Activated CD8-positive, alpha-beta memory T cell treated with anti-CD3 and anti-CD28 coated beads, Interleukin-2, amount 50 U/mL, for 4 hours (primary cell): Measurements from ENCODE around the gene MNAT1.
"Not testable (repeated sequence)": the region's sequence is repeated elsewhere in the genome, so short reads cannot be mapped to it uniquely, and the experiment has no call there.

ENCODE experiments used
- DNase-seq: peaks from one replicate; pipeline ENCODE4 v3.0.0-alpha.2; 2020

Gene MNAT1

GRCh38 chr14:60738843-60739508 lies 4.4 kb downstream of the MNAT1 start:
- DNase-seq: no peak

GRCh38 chr14:60744566-60744965 lies 10.0 kb downstream of the MNAT1 start:
- DNase-seq: no peak

- peak; percentile 36 for DNase-seq
These were observed 18.9 kb downstream of the MNAT1 start for GRCh38 chr14:60753264-60754119.

DNA sequence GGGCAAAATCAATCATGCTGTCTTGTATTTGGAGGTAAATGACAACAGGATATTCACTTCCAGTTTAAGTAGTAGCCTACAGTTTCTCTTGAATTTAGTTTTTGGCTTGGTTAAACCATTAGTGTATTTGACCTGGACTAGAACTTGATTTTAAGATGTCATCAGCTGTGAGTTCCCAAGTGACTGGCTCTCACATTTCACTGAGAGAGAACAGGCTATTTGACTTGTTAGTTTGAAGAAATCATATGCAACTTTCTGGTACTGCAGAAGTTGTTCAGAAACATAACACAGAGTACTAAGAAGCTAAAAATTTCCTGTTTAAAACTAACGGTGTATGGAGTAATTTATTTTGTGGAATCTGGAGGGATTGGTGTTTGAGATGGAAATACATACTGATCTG lies 22.3 kb downstream of the MNAT1 start:
- DNase-seq: no peak

DNA sequence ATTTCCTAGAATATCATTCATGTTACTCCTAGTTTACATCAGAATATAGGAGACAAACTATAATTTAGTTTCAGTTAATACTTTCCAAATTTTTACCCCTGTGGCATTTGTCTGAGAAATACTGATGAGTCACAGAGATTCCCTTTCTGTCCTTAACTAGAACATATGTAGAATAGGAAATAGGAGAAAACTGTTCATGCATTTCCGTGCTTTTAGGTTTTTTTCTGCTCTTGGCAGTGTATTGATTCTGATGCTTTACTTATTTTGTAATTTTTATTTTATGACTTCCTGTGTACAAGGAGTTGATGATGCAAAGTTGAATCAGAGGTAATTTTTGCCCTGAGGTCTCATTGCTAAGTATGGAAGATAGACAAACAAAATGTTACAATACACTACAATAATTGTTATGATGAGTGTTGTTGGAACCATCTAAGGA lies 23.0 kb downstream of the MNAT1 start:
- no peak for DNase-seq

- no peak for DNase-seq
These were observed 24.3 kb downstream of the MNAT1 start for GRCh38 chr14:60758885-60759284.

DNA sequence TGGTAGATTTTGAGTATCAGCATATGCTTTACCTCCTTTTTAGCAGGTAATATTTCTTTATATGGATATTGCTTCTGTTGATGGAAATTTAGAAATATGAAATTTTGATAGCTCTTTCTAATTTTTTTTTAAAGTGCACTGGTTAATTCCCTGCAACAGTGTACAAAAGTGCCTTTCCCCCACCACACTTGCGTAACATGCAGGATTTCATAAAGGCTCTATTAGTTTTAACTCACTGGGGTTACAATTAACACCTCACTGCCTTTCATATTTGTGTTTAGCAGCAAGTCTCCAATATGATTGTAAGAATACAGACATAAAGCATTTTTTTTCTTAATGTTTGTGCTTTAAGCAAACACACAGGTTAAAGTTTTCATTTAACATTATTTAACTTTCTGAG lies 25.6 kb downstream of the MNAT1 start:
- no peak for DNase-seq

GRCh38 chr14:60760644-60761364 lies 26.2 kb downstream of the MNAT1 start:
- DNase-seq: no peak

GRCh38 chr14:60768602-60769001 lies 34.0 kb downstream of the MNAT1 start:
- DNase-seq: no peak

- DNase-seq: no peak
These were observed 36.6 kb downstream of the MNAT1 start for GRCh38 chr14:60771117-60771516.

GRCh38 chr14:60773558-60773957 lies 39.0 kb downstream of the MNAT1 start:
- DNase-seq: no peak

DNA sequence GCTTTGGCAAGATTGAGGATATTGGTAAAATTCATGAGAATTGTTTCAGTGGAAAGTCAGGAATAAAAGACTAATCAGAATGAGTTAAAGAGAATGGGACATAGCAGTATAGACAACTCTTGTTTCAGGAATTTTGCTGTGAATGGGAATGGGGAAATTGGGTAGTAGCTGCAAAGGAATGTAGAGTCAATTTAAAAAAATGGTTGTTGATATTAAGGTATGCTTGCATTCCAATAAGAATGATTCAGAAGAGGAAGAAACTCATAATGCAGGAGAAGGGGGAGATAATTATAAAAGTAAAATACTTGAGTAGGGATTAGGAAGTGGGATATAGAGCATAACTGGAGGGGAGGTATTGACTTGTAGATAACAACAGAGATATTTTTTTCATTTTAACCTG lies 40.7 kb downstream of the MNAT1 start:
- no peak for DNase-seq

GRCh38 chr14:60777856-60778578 lies 43.5 kb downstream of the MNAT1 start:
- DNase-seq: no peak

DNA sequence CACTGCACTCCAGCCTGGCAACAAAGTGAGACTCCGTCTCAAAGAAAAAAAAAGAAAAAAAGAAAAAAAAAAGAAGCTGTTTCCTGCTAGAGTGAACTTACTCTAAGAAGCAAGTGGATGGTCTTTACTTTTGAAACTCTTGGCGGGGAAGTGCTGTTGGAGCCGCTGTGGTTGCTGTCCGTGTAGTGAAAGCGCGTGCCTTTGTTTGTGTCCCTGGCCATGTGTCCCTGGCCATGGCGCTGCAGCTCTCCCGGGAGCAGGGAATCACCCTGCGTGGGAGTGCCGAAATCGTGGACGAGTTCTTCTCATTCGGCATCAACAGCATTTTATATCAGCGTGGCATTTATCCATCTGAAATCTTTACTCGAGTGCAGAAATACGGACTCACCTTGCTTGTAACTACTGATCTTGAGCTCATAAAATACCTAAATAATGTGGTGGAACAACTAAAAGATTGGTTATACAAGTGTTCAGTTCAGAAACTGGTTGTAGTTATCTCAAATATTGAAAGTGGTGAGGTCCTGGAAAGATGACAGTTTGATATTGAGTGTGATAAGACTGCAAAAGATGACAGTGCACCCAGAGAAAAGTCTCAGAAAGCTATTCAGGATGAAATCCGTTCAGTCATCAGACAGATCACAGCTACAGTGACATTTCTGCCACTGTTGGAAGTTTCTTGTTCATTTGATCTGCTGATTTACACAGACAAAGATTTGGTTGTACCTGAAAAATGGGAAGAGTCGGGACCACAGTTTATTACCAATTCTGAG lies 45.4 kb downstream of the MNAT1 start:
- DNase-seq: not testable (repeated sequence)

DNA sequence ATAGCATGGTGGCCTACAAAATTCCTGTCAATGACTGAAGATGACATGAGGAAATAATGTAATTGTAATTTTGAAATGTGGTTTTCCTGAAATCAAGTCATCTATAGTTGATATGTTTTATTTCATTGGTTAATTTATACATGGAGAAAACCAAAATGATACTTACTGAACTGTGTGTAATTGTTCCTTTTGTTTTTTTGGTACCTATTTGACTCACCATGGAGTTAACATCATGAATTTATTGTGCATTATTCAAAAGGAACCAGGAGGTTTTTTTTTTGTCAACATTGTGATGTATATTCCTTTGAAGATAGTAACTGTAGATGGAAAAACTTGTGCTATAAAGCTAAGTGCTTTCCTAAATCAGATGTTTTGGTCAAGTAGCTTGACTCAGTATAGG lies 46.0 kb downstream of the MNAT1 start:
- not testable (repeated sequence) for DNase-seq

GRCh38 chr14:60786905-60787304 lies 52.3 kb downstream of the MNAT1 start:
- no peak for DNase-seq

GRCh38 chr14:60789656-60790055 lies 55.1 kb downstream of the MNAT1 start:
- DNase-seq: no peak

DNA sequence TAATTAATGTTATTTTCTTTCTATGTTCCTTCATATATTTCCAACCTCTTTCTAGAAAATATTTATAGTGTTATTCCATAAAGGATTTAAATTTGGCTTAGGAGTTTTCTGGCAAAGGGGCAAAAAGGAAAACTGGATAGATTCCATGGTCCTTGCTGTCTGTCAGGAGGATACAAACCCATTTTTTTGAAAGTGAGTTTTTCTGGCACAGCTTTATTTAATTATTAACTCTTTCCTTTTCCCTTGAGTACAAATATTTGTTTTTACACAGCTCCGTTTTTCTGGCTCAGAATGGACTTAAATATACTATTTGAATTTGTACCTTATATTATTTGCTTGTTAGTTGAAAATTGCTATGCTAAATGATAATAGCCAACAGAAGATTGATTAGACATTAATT lies 56.3 kb downstream of the MNAT1 start:
- no peak for DNase-seq

DNA sequence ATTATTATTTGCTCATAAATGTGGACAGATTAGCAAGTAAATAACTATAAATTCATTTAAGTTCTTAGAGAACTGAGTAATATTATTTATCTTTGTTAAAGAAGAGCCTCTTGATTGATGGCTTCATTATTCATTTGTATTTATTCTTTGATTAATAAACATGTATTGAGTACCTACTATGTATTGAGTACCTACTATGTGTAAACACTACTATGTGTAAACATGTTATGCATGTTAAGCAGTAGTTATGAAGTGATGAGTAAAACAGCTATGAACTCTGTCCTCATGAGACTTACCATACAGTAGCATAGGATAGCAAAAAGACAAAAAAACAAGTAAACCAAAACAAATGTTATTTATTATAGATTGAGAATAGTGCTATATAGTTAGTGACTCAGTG lies 61.9 kb downstream of the MNAT1 start:
- no peak for DNase-seq

- no peak for DNase-seq
These were observed 65.8 kb downstream of the MNAT1 start for GRCh38 chr14:60800409-60800808.

- DNase-seq: no peak
These were observed 69.3 kb downstream of the MNAT1 start for GRCh38 chr14:60803871-60804270.

- DNase-seq: no peak
These were observed 71.4 kb downstream of the MNAT1 start for GRCh38 chr14:60805841-60806430.
